NOMO-1 treated with dmso at 0.1 percent for 144 hours (cell line): ENCODE results near the gene DIPK1A.
A peak's percentile ranks its signal among the peaks of the same experiment; 100 is the strongest.

Experiments
- DNase-seq: peaks from one replicate; lab custom pipeline; 2025; ENCODE audit not compliant: unreplicated experiment; lab: John Stamatoyannopoulos, UW

DIPK1A gene

DNA sequence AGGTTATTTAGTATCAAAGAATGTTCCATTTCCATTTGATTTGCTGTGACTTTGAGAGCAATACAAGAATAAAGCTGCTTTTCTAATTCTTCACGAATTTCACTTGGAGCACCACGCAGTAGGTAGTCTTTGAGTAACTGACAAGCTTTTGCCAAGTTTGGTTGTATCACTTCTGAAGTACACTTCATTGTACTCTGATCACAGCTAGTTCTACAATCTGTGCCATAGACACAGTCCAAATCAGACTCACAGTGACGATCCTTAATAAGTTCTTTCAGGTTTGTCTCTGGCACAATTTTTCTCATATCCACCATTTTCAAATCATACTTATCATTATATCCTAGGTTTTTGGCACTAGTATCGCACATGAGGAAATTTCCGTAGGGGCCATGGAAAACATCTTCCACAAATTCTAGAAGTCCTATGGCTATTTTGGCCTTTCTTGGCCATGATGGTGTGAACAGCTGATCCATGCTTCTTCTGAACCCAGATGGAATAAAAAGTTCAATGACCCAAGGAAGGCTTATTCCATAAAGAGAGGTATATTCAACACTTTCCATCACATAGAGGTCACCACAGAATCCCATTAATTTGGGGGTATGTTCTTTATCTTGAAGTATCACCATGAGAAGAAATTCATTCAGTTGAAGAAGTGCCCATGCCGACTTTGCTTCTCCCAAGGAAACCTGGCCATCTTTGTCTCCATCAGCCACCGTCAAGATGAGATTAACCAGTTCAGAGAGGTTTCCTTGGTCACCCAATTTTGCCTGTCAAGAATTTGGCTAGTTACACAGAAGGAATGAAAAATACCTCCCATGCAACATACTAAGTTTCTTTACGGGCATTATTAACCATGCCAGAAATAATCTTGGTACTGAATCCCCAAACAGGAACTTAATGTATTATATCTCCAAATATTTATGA lies 117.6 kb downstream of the DIPK1A start:
- DNase-seq, result no peak

- no peak for DNase-seq
These were observed 118.2 kb downstream of the DIPK1A start for GRCh38 chr1:92843046-92843423.

GRCh38 chr1:92842082-92843045 lies 118.9 kb downstream of the DIPK1A start:
- no peak for DNase-seq

- DNase-seq, result no peak
These were observed 120.7 kb downstream of the DIPK1A start for GRCh38 chr1:92840600-92840999.

DNA sequence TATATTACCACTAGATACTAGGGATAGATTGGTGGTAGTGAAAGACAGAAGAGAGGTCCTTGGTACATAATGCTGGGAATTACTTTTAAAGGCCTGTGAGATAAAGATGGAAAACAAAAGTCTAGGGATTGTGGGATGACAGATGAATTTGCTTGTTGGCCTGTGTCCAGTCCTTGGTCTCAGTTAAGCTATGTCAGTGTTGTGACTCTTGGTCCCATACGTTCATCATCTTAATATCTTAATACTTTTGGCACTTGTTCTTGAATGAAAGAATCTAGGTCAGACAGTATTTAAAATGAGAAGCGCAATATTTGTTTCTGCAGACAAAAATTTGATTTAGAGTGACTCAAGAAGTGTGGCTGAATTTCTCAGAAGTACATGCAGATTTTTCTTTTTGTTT lies 121.8 kb downstream of the DIPK1A start:
- DNase-seq, result no peak

DNA sequence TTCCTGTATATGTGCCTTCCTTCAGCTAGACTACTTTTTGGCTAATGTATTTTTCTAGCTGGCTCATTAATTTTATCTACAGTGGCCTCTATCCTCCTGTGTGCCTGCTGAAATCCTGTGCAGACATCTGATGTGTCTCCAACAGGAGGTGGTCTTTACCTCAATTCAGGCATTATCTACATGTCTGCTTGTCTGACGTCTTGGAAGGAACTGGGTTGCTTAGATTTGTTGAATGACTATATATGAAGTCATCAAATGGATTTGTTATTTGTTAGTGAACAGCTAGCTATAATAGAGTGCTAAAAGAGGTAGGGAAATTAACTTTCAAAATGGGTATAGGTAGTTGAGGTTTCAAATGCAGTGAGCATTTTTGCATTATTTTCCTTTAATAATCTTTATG lies 122.7 kb downstream of the DIPK1A start:
- DNase-seq, result no peak

DNA sequence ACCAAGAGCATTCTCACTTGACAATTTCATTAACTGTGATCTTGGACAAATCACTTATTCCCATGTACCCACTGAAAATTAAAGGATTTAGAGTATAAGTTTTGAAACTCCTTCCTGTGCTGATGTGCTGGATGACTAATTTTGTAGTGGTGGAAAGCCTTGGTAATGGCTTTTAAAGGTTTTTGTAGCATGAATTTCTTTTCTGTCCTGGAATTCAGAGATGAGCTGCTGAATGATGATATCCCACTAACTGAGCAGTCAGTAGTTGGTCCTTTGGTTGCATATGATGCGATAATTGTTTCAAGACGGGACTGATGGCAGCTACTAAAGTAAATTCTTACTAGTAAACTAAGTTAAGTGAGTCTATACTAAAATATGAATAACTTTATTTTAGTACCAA lies 124.2 kb downstream of the DIPK1A start:
- no peak for DNase-seq

DNA sequence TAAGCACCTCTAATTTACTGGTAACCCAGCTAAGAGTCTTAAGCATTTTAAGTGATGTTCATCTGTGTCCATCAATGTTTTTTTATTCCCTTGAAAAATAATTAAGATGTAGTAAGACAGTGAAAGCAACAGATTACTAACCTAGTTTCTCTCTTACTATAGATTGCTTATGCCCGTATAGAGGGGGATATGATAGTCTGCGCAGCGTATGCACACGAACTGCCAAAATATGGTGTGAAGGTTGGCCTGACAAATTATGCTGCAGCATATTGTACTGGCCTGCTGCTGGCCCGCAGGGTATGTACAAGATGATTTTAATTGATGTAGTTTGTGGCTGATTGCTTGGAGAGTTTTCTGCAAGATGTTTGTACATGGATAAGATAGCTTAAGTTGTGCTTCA lies 126.6 kb downstream of the DIPK1A start:
- DNase-seq, result no peak

DNA sequence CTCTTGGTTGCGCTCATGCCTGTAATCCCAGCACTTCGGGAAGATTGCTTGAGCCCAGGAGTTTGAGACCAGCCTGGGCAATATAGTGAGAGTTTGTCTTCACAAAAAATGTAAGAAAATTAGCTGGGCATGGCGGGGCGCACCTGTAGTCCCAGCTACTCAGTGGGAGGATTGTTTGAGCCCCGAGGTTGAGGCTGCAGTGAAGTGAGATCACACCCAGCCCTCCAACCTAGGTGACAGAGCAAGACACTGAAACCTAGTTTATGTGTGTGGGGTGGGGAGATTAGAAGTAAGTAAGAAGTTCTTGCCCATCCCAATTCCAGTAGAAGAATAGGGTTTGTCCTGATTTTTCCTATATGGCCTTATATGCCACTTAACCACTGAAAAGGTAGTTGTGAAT lies 127.4 kb downstream of the DIPK1A start:
- no peak for DNase-seq

DNA sequence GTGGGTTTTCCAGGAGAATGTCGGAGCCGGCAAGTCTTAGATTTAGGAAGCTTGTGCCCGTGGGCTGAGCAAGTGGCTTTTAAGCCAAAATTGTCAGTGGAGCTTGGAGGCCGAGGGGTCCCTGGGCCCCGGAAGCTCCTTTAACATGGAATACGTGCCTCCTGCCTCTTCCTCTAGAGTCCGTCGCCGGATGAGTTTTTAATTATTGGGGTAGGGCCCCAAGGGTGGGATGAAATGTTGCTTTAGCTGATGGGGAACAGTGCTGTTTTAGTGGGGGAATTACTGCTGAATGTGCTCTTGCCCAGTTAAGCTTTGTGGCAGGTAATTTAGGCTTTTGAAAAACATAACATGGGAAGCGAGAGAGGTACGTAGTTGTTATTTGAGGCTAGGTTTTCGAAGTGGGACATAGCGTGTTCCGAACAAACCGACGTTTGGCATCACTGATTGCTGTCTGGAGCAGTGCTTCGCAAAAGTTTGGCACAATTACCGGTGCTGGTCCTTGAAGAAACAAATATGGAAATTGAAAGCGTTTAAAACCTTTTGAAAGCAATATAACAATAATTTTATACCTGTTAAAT lies 128.6 kb downstream of the DIPK1A start:
- DNase-seq, result no peak

- peak; percentile 97 for DNase-seq
These were observed 129.3 kb downstream of the DIPK1A start, which contains the start of gene RPL5 for GRCh38 chr1:92831762-92832536. Gene RPL5, plus strand, starts transcription at chr1:92832040. Its CDS starts 75 bp downstream, at chr1:92832115.

GRCh38 chr1:92831368-92831761 lies 129.9 kb downstream of the DIPK1A start:
- no peak for DNase-seq

DNA sequence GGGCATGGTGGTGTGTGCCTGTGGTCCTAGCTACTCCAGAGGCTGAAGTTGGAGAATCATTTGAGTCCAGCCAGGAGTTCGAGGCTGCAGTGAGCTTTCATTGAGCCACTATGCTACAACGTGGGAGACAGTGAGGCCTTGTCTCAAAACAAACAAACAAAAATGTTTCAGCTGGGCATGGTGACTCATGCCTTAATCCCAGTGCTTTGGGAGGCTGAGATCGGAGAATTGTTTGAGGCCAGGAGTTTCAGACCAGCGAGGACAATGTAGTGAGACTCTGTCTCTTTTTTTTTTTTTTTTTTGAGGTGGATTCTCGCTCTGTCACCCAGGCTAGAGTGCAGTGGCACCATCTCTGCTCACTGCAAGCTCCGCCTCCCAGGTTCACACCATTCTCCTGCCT lies 134.5 kb downstream of the DIPK1A start:
- DNase-seq, result no peak

GRCh38 chr1:92822879-92823278 lies 138.4 kb downstream of the DIPK1A start:
- no peak for DNase-seq

DNA sequence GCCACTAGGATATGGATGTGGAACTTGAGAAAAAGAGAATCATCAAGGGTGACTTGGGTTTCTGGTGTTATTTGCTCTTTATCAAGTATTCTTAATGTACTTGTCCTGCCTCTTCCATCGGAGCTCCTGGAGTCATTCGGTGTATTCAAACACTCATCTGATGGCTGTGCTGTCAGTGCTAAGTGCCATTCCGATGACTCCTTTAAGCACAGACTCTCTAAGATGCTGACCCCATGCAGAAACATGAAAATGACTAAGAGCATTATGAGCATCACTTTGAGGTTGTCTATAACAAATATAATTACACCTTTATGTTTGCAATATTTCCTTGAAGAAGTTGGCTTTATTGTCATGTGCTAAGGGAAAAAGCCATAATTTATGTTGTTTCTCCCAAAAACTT lies 140.7 kb downstream of the DIPK1A start:
- DNase-seq, result no peak

DNA sequence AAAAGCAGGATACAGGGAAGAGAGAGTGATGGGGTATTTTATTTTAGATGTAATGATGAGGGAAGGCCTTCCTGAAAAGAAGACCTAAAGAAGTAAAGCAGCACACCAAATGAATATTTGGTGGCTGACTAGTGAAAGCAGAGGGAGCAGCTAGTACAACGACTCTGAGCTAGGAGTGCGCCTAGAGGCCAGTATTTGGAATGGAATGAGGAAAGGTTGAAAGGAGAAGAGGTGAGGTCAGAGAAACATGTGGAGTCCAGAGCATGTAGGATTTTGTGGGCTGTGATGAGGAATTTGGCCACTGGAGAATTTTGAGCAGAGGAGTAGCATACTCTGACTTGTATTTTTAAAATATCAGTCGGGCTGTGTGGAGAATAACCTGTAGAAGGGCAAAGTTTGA lies 141.2 kb downstream of the DIPK1A start:
- no peak for DNase-seq

- DNase-seq, result no peak
These were observed 143.1 kb downstream of the DIPK1A start for GRCh38 chr1:92817986-92818764.

DNA sequence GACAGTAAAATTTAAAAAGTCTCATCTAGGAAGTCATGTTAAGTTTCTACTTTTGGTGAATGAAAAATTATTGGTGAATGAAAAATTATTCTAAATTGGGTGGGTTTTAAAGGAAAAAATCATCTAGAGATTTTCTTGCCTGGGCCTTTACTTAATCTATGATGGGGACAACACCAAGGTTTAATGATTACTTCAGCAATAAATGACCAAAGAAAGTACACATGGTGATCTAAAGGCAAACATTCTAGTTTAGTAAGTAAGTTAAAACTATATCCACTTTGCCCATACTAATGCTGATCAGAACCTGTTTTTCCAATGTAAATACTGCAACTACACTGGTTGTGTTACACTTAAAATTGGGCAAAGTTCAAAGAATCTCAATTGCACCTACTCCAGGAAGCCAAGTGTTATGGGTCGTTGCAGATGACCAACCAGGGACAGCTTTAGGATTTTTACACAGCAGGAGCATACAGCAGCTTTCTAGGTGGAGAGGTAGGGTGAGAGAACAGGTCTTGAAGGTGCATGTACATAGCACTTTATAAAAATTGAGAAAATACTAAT lies 144.0 kb downstream of the DIPK1A start:
- no peak for DNase-seq

- DNase-seq, result no peak
These were observed 144.5 kb downstream of the DIPK1A start for GRCh38 chr1:92816732-92817131.

DNA sequence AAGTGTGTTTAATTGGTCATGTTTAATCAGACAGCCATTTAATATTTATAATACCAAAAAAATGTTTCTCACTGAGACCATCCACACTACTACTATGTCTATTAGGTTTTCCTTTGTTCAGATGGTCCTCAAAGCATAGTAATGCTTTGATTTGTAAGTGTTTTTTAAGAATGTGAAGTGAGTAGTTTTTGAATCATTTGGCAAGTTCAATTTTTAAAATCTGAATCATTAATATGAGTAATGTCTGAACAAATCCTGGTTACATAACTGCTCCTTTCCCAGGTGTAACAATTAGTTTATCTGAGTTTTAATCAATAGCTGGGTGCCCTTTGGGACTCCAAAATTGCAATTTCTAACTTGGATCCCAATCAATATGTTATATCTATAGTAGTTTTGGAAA lies 152.9 kb downstream of the DIPK1A start:
- DNase-seq, result no peak
